GM18867 (cell line): ENCODE measurements around the gene TEX51.

Source experiments
- ATAC-seq: cut with Tn5 transposase; IDR thresholded peaks from one replicate; pipeline ENCODE4 v1.9.1; 2021; ENCODE audit warnings: mild to moderate bottlenecking, moderate library complexity; ENCODE audit not compliant: unreplicated experiment

Gene TEX51

GRCh38 chr2:126891681-126892500 is 6.8 kb upstream of the TEX51 start:
- no peak for ATAC-seq

GRCh38 chr2:126893153-126893552 is 5.5 kb upstream of the TEX51 start:
- no peak for ATAC-seq

GRCh38 chr2:126893606-126894005 is 5.1 kb upstream of the TEX51 start:
- no peak for ATAC-seq

GRCh38 chr2:126894082-126894481 is 4.6 kb upstream of the TEX51 start:
- no peak for ATAC-seq

GRCh38 chr2:126894585-126895182 is 4.0 kb upstream of the TEX51 start:
- ATAC-seq, result no peak

GRCh38 chr2:126895336-126895735 is 3.4 kb upstream of the TEX51 start:
- no peak for ATAC-seq

GRCh38 chr2:126896471-126896870 is 2.2 kb upstream of the TEX51 start:
- no peak for ATAC-seq

GRCh38 chr2:126899616-126900185 is 1.0 kb downstream of the TEX51 start:
- ATAC-seq, result no peak

GRCh38 chr2:126900646-126901319 is 2.1 kb downstream of the TEX51 start:
- ATAC-seq, result no peak

- ATAC-seq, result no peak
Measured at GRCh38 chr2:126901459-126901858, 2.8 kb downstream of the TEX51 start.

GRCh38 chr2:126902152-126902835 is 3.6 kb downstream of the TEX51 start:
- no peak for ATAC-seq

- no peak for ATAC-seq
Measured at GRCh38 chr2:126902859-126903258, 4.2 kb downstream of the TEX51 start.

- no peak for ATAC-seq
Measured at GRCh38 chr2:126905991-126906390, 7.3 kb downstream of the TEX51 start.

GRCh38 chr2:126906781-126907180 is 8.1 kb downstream of the TEX51 start:
- ATAC-seq, result no peak

- peak; percentile 69 for ATAC-seq
Measured at GRCh38 chr2:126907671-126908070, 9.0 kb downstream of the TEX51 start.

GRCh38 chr2:126908721-126909177 is 10.1 kb downstream of the TEX51 start:
- ATAC-seq, result no peak

GRCh38 chr2:126909366-126909765 is 10.7 kb downstream of the TEX51 start:
- no peak for ATAC-seq

GRCh38 chr2:126909781-126910180 is 11.1 kb downstream of the TEX51 start:
- no peak for ATAC-seq

GRCh38 chr2:126910637-126911036 is 11.9 kb downstream of the TEX51 start:
- no peak for ATAC-seq

- ATAC-seq, result no peak
Measured at GRCh38 chr2:126911111-126911796, 12.6 kb downstream of the TEX51 start.
